ENCODE measurements around the gene GRIK3. TPM values are rescaled to one million over a fixed set of nuclear protein-coding genes. Genes with fewer than 3 reads are reported as not detected.

GRIK3 gene
- total RNA-seq, 1 donor from 2014 or later, result 2.3 TPM

DNA sequence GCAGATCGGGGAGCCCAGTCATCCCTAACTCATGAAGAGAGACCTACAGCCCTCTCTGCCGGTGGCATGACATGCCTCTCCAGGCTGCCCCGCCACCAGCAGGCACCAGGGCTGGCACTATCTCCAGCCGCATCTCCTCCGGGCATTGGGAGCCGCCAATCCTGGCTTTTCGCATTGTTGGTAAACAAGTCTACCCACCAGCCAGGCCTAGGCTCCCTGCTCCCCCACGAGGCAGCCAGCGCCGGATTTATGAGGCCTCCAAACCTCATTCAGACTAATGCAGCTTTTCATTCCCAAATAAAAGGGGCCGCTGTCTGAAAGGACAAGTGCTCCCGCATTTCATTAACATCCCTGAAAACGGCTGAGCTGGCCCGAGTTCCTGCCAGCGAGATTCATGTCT lies 3.4 kb upstream of the GRIK3 start:
- Mint-ChIP-seq H3K36me3 (no peaks in the 10 kb centered on the region), H3K27ac (no peak overlapping the region), H3K4me1 (ENCODE audit: unreplicated experiment) (peaks cover 5% of the 10 kb centered on the region), H3K4me3 (no peak overlapping the region), H3K27me3 (peaks cover 82% of the 10 kb centered on the region), H3K9me3 (no peaks in the 10 kb centered on the region)
- no peak for DNase-seq (ENCODE audit: extremely low spot score, unreplicated experiment)
- TF ChIP-seq CTCF (conservative IDR thresholded peaks at IDR 0.05), result no peak

DNA sequence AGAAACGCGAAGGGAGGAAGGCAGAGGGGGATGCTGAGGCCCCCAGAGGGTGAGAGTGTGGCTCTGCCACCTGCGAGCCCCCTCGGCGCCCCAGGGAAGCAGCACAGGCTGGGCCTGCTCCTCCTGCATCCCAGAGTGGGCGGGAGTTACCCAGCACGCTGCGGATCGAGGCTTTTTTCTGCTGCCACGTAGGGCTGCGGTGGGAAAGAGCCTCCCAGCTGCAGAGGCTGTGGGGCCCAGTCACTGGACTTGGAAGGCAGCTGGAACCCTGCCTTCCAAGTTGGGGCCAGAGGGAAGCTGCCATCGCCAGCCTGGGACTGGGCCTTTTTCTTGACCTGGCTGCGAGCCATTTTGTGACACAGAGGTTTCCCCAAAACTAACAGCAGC lies 2.3 kb upstream of the GRIK3 start:
- Mint-ChIP-seq H3K4me3 (no peak overlapping the region), H3K9me3 (no peaks in the 10 kb centered on the region), H3K27me3 (peaks cover 82% of the 10 kb centered on the region), H3K27ac (no peak overlapping the region), H3K4me1 (ENCODE audit: unreplicated experiment) (peaks cover 5% of the 10 kb centered on the region), H3K36me3 (no peaks in the 10 kb centered on the region)
- DNase-seq (ENCODE audit: extremely low spot score, unreplicated experiment), result no peak
- no peak for TF ChIP-seq CTCF (conservative IDR thresholded peaks at IDR 0.05)

GRCh38 chr1:37035796-37036666 lies 1.7 kb upstream of the GRIK3 start:
- H3K9me3 Mint-ChIP-seq, result no peaks in the 10 kb centered on the region
- peaks cover 82% of the 10 kb centered on the region for H3K27me3 Mint-ChIP-seq
- H3K4me3 Mint-ChIP-seq, result peak overlapping the region; percentile 57
- peak overlapping the region; percentile 32 for H3K27ac Mint-ChIP-seq
- peaks cover 5% of the 10 kb centered on the region for H3K4me1 Mint-ChIP-seq (ENCODE audit: unreplicated experiment)
- TF ChIP-seq CTCF (conservative IDR thresholded peaks at IDR 0.05), result peak; percentile 39
- H3K36me3 Mint-ChIP-seq, result no peaks in the 10 kb centered on the region
- DNase-seq (ENCODE audit: extremely low spot score, unreplicated experiment), result no peak

DNA sequence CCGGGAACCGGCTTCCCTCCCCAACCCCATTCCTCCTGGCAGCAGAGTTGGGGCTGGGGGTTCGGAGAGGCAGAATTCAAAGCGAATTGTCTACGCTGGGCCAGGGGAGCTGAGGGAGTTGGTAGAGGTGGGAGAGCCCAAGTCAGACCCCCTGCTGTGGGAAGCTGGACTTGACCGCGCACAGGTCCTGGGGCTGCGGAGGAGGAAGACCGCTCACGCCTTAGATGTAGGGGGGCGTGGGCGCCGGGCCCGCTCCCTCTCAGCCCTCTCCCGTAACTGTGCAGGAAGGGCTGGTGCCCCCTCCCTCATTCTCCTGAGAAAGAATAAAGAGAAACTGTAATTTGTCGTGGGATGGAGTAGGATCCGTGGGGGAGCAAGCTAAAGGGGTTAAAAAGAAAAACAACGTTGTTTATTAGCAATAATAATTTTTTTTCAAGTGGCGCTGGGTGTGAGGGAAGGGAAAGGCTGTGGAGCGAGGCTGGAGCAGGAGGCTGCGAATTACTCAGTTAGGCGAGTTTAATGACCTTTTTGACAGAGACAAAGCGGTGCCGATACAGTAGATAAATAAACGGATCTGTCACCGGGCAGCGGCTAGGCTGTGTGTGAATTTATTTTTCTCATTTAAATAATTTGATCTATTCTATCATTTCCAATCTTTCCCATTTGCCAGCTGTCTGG lies 838 bp upstream of the GRIK3 start:
- Mint-ChIP-seq H3K27me3 (peaks cover 82% of the 10 kb centered on the region), H3K36me3 (no peaks in the 10 kb centered on the region), H3K9me3 (no peaks in the 10 kb centered on the region), H3K4me1 (ENCODE audit: unreplicated experiment) (peaks cover 5% of the 10 kb centered on the region), H3K4me3 (peak overlapping the region; percentile 57), H3K27ac (no peak overlapping the region)
- TF ChIP-seq CTCF (conservative IDR thresholded peaks at IDR 0.05), result no peak
- no peak for DNase-seq (ENCODE audit: extremely low spot score, unreplicated experiment)

- Mint-ChIP-seq H3K4me3 (peak overlapping the region; percentile 49), H3K4me1 (ENCODE audit: unreplicated experiment) (peaks cover 5% of the 10 kb centered on the region), H3K27me3 (peaks cover 82% of the 10 kb centered on the region), H3K36me3 (no peaks in the 10 kb centered on the region), H3K27ac (no peak overlapping the region), H3K9me3 (no peaks in the 10 kb centered on the region)
- peak; percentile 43 for TF ChIP-seq CTCF (conservative IDR thresholded peaks at IDR 0.05)
- DNase-seq (ENCODE audit: extremely low spot score, unreplicated experiment), result no peak
Observed at GRCh38 chr1:37033355-37034101, 787 bp downstream of the GRIK3 start.

Measured in type B pancreatic cell (in vitro differentiated cells).